Skin epidermis (tissue), 12 donors: ENCODE measurements around the gene CXorf49B.
"Not testable (repeated sequence)": the region's sequence is repeated elsewhere in the genome, so short reads cannot be mapped to it uniquely, and the experiment has no call there.

ENCODE experiments used
- H3K27ac ChIP-seq, 21 experiments: fragments of 200-600 bp; sonication (generic) in 11 of 21; one replicate each; pipeline ENCODE4 v1.5.0; 2020; ENCODE audit warnings: mild to moderate bottlenecking in 3 of 21, inconsistent platforms in 2 of 21, moderate library complexity in 2 of 21
- H3K4me3 ChIP-seq, 7 experiments: fragments of 200-600 bp; sonication (generic) in 2 of 7; one replicate each; pipeline ENCODE4 v1.5.0; 2020; ENCODE audit warnings: inconsistent platforms in 2 of 7, mild to moderate bottlenecking in 2 of 7, moderate library complexity in 1 of 7

CXorf49B gene

GRCh38 chrX:71763049-71763448 lies at the start of gene CXorf49B:
Gene CXorf49B, plus strand, starts transcription at chrX:71763349. Its CDS starts 75 bp downstream, at chrX:71763424.
- not testable (repeated sequence) for H3K27ac ChIP-seq, H3K4me3 ChIP-seq

- not testable (repeated sequence) for H3K4me3 ChIP-seq, H3K27ac ChIP-seq
Measured at GRCh38 chrX:71714064-71714463, 49.1 kb upstream of the CXorf49B start.

- H3K27ac ChIP-seq, H3K4me3 ChIP-seq: not testable (repeated sequence)
Measured at GRCh38 chrX:71715551-71715950, 47.6 kb upstream of the CXorf49B start.

GRCh38 chrX:71716323-71716722 lies 46.8 kb upstream of the CXorf49B start:
- not testable (repeated sequence) for H3K4me3 ChIP-seq, H3K27ac ChIP-seq

- not testable (repeated sequence) for H3K4me3 ChIP-seq, H3K27ac ChIP-seq
Measured at GRCh38 chrX:71718185-71718584, 45.0 kb upstream of the CXorf49B start, which contains the start of gene CXorf49. Gene CXorf49, minus strand, starts transcription at chrX:71718285. Its CDS starts 134 bp downstream, at chrX:71718151.

GRCh38 chrX:71719195-71719594 lies 44.0 kb upstream of the CXorf49B start:
- not testable (repeated sequence) for H3K27ac ChIP-seq, H3K4me3 ChIP-seq

- not testable (repeated sequence) for H3K4me3 ChIP-seq, H3K27ac ChIP-seq
Measured at GRCh38 chrX:71720289-71720886, 42.8 kb upstream of the CXorf49B start.

GRCh38 chrX:71760688-71761281 lies 2.4 kb upstream of the CXorf49B start:
- not testable (repeated sequence) for H3K4me3 ChIP-seq, H3K27ac ChIP-seq

- not testable (repeated sequence) for H3K4me3 ChIP-seq, H3K27ac ChIP-seq
Measured at GRCh38 chrX:71764832-71765231, 1.7 kb downstream of the CXorf49B start.

- H3K4me3 ChIP-seq, H3K27ac ChIP-seq: not testable (repeated sequence)
Measured at GRCh38 chrX:71765613-71766012, 2.5 kb downstream of the CXorf49B start.

- not testable (repeated sequence) for H3K27ac ChIP-seq
Measured at GRCh38 chrX:71767134-71767533, 4.0 kb downstream of the CXorf49B start.

GRCh38 chrX:71778322-71778721 lies 15.2 kb downstream of the CXorf49B start:
- not testable (repeated sequence) for H3K27ac ChIP-seq, H3K4me3 ChIP-seq

More at GRCh38 chrX:71767134-71767533, 4.0 kb downstream of the CXorf49B start:
- H3K4me3 ChIP-seq = not testable (repeated sequence)

- H3K27ac ChIP-seq, H3K4me3 ChIP-seq: not testable (repeated sequence)
Measured at GRCh38 chrX:71782225-71782949, 19.2 kb downstream of the CXorf49B start.

GRCh38 chrX:71782950-71783299 lies 19.8 kb downstream of the CXorf49B start:
- H3K4me3 ChIP-seq, H3K27ac ChIP-seq: not testable (repeated sequence)

- not testable (repeated sequence) for H3K27ac ChIP-seq, H3K4me3 ChIP-seq
Measured at GRCh38 chrX:71783569-71784347, 20.6 kb downstream of the CXorf49B start.

GRCh38 chrX:71784348-71784983 lies 21.3 kb downstream of the CXorf49B start:
- H3K4me3 ChIP-seq, H3K27ac ChIP-seq: not testable (repeated sequence)

GRCh38 chrX:71806450-71806849 lies 43.3 kb downstream of the CXorf49B start:
- not testable (repeated sequence) for H3K4me3 ChIP-seq

GRCh38 chrX:71809886-71810285 lies 46.7 kb downstream of the CXorf49B start:
- H3K4me3 ChIP-seq = no peak overlapping the region
- H3K27ac ChIP-seq = no peak overlapping the region

More at GRCh38 chrX:71806450-71806849, 43.3 kb downstream of the CXorf49B start:
- H3K27ac ChIP-seq = not testable (repeated sequence)

GRCh38 chrX:71814123-71814912 lies 51.2 kb downstream of the CXorf49B start:
- Histone ChIP-seq H3K27ac (no peak overlapping the region), H3K4me3 (no peak overlapping the region)
